Liver (tissue), 9 donors: ENCODE measurements around the gene KCNA10. TPM values are rescaled to one million over a fixed set of nuclear protein-coding genes. Genes with fewer than 3 reads are reported as not detected.

Experiments used
- DNase-seq: peaks from one replicate; pipeline ENCODE4 v3.0.0-alpha.2; 2017; ENCODE audit warnings: low spot score
- H3K27ac ChIP-seq, 2 donors: one replicate each; pipeline ENCODE4 v1.7.0; 2013; ENCODE audit warnings: inconsistent platforms in 2 of 2, low read length in 2 of 2, control low read depth in 1 of 2, low read depth in 1 of 2, mild to moderate bottlenecking in 1 of 2
- H3K27me3 ChIP-seq, 4 donors: one replicate each; pipeline versions ENCODE4 v1.6.1 to v1.7.0; 2013; ENCODE audit warnings: low read length in 3 of 4, inconsistent platforms in 1 of 4, mild to moderate bottlenecking in 1 of 4, moderate library complexity in 1 of 4; ENCODE audit not compliant: control insufficient read depth in 4 of 4, insufficient read depth in 4 of 4
- H3K36me3 ChIP-seq, 4 donors: one replicate each; pipeline versions ENCODE4 v1.6.1 to v1.7.0; 2013; ENCODE audit warnings: low read length in 3 of 4, mild to moderate bottlenecking in 3 of 4, low read depth in 1 of 4, moderate library complexity in 1 of 4; ENCODE audit not compliant: control insufficient read depth in 4 of 4, insufficient read depth in 3 of 4
- H3K4me1 ChIP-seq, 4 donors: one replicate each; pipeline versions ENCODE4 v1.6.1 to v1.7.0; 2013; ENCODE audit warnings: low read length in 3 of 4, mild to moderate bottlenecking in 3 of 4, moderate library complexity in 1 of 4; ENCODE audit not compliant: control insufficient read depth in 4 of 4, insufficient read depth in 4 of 4
- H3K4me3 ChIP-seq, 3 donors: one replicate each; pipeline versions ENCODE4 v1.6.1 to v1.7.0; 2013; ENCODE audit warnings: low read length in 3 of 3, control low read depth in 1 of 3, low read depth in 1 of 3, mild to moderate bottlenecking in 1 of 3
- H3K9ac ChIP-seq, 2 donors: one replicate each; pipeline ENCODE4 v1.7.0; 2013; ENCODE audit warnings: low read length in 2 of 2, mild to moderate bottlenecking in 2 of 2, moderate library complexity in 2 of 2, control low read depth in 1 of 2, low read depth in 1 of 2
- H3K9me3 ChIP-seq, 4 donors: one replicate each; pipeline versions ENCODE4 v1.6.1 to v1.7.0; 2013; ENCODE audit warnings: low read length in 3 of 4; ENCODE audit not compliant: control insufficient read depth in 4 of 4
- EGR1 ChIP-seq, 2 donors: IDR thresholded peaks; 2 replicates each; pipeline ENCODE4 v1.6.1; 2016 to 2018; ENCODE audit warnings: antibody characterized with exemption in 2 of 2, low read depth in 2 of 2
- FOXA1 ChIP-seq: IDR thresholded peaks from 2 replicates; pipeline ENCODE4 v1.6.1; 2016; ENCODE audit warnings: antibody characterized with exemption
- FOXA2 ChIP-seq: IDR thresholded peaks from 2 replicates; pipeline ENCODE4 v1.6.1; 2016; ENCODE audit warnings: antibody characterized with exemption
- GABPA ChIP-seq, 2 donors: IDR thresholded peaks in 1 of 2; conservative IDR thresholded peaks in 1 of 2; 2 replicates each; pipeline ENCODE4 v1.6.1; 2016; ENCODE audit warnings: antibody characterized with exemption in 2 of 2, mild to moderate bottlenecking in 1 of 2, moderate library complexity in 1 of 2
- HNF4A ChIP-seq, 2 donors: conservative IDR thresholded peaks; 2 replicates each; pipeline ENCODE4 v1.6.1; 2016; ENCODE audit warnings: antibody characterized with exemption in 2 of 2, mild to moderate bottlenecking in 2 of 2
- HNF4G ChIP-seq: IDR thresholded peaks from 2 replicates; pipeline ENCODE4 v1.6.1; 2016; ENCODE audit warnings: antibody characterized with exemption
- JUND ChIP-seq, 2 donors: IDR thresholded peaks; 2 replicates each; pipeline ENCODE4 v1.6.1; 2016; ENCODE audit warnings: antibody characterized with exemption in 2 of 2
- NR2F2 ChIP-seq: IDR thresholded peaks from 2 replicates; pipeline ENCODE4 v1.6.1; 2016; ENCODE audit warnings: antibody characterized with exemption
- RAD21 ChIP-seq, 2 donors: IDR thresholded peaks; 2 replicates each; pipeline ENCODE4 v1.6.1; 2016; ENCODE audit warnings: antibody characterized with exemption in 2 of 2, mild to moderate bottlenecking in 2 of 2
- RXRA ChIP-seq, 2 donors: IDR thresholded peaks; 2 replicates each; pipeline ENCODE4 v1.6.1; 2017 to 2018; ENCODE audit warnings: antibody characterized with exemption in 2 of 2, mild to moderate bottlenecking in 1 of 2
- SP1 ChIP-seq: IDR thresholded peaks from 2 replicates; pipeline ENCODE4 v1.6.1; 2018; ENCODE audit warnings: antibody characterized with exemption, mild to moderate bottlenecking
- TAF1 ChIP-seq: conservative IDR thresholded peaks from 2 replicates; pipeline ENCODE4 v1.6.1; 2016; ENCODE audit warnings: antibody characterized with exemption, mild to moderate bottlenecking
- YY1 ChIP-seq: IDR thresholded peaks from 2 replicates; pipeline ENCODE4 v1.6.1; 2016; ENCODE audit warnings: antibody characterized with exemption, mild to moderate bottlenecking
- WGBS: extraction: QIAGEN DNeasy Blood & Tissue Kit; methylation state at CpG from one replicate; pipeline ENCODE4 v1.1.7; 2013; 5-methylcytosine and 5-hydroxymethylcytosine counted together
- polyA plus RNA-seq, 2 donors: library from polyadenylated mRNA; stranded (reverse) in 1 of 2; unstranded in 1 of 2; fragments of 200-250 nt in 1 of 2; fragments of >200 nt in 1 of 2; fragmentation: Nextera tagmentation in 1 of 2; extraction: Ambion mirVana in 1 of 2; gene quantifications; one replicate each; pipeline versions ENCODE4 v1.2.1 to v1.2.3, GENCODE V29; 2013 to 2015
- total RNA-seq, 2 donors: library from RNA; depleted of rRNA; stranded (reverse); fragments of >200 nt; gene quantifications; one replicate each; pipeline ENCODE4 v1.2.3, GENCODE V29; 2014
- TF ChIP-seq, protein P1 (sequence below): fragments of 150-350 bp; IDR thresholded peaks from 2 replicates; pipeline ENCODE4 v1.5.1; 2017; ENCODE audit warnings: improper control_type of control experiment, low read depth, low read length; ENCODE audit not compliant: missing input control
- TF ChIP-seq, protein P2 (sequence below): IDR thresholded peaks from 2 replicates; pipeline ENCODE4 v1.6.1; 2016; ENCODE audit warnings: antibody characterized with exemption
- TF ChIP-seq, protein P3 (sequence below): IDR thresholded peaks from 2 replicates; pipeline ENCODE4 v1.6.1; 2016; ENCODE audit warnings: antibody characterized with exemption, mild to moderate bottlenecking
- TF ChIP-seq, protein P4 (sequence below): IDR thresholded peaks from 2 replicates; pipeline ENCODE4 v1.6.1; 2016; ENCODE audit warnings: antibody characterized with exemption
- TF ChIP-seq, protein P5 (sequence below): IDR thresholded peaks from 2 replicates; pipeline ENCODE4 v1.6.1; 2016; ENCODE audit warnings: antibody characterized with exemption
- donor health status: healthy.
- donor health status: healthy.
- donor health status: healthy.
- donor health status: healthy.
- donor health status: healthy.

Gene KCNA10
- total and polyA plus RNA-seq, 4 donors: not detected

DNA sequence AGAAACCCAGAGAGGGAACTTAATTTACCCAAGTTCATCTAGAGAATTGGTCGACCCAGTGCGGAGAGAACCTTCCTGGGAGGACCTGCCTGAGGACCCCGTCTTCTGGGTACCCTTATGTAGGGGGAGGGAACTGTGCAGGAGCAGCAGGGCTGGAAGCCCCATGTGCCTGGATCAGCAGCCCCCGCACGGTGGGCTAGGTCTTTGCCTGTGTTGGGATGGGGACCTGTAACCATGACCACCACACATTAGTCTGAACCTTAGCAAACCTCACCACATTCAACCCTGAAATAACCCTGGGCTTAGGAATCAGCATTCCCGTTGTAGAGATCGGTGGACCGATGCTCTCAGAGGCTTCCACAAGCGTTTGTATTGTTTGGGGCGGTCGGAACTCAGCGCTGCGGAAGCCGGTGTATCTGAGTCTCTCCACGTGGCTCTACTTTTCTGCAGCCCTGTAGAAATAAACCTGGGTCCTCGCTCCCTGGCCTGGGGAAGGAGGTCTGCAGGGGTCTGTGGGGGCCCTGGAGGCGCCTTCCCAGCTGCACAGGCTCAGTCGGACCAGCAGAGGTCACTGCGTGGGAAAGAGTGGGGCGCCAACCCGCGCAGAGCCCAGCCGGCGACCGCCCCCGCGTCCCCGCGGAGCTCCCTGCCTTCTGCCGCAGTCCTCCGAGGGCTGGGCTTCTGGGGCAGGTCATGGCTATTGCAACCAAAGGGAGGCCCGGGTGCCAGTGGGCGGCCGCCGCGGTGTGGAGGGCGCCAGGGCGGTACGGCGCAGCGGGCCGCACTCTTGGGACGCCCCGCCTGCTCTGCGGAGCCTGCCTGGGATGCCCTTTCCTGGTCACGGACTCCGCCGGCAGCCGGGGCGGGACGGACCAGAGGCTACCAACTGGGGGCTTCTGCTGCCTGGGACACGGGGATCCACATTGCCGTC lies 36.2 kb upstream of the KCNA10 start:
- Histone ChIP-seq H3K4me1 (peaks cover 0 to 5% (median under 1%) of the 10 kb centered on the region in 4 donors), H3K9me3 (no peaks in the 10 kb centered on the region), H3K27me3 (peaks cover 4 to 6% (median 5%) of the 10 kb centered on the region in 4 donors), H3K36me3 (no peaks in the 10 kb centered on the region), H3K27ac (no peak overlapping the region), H3K4me3 (peak overlapping the region in 2 of 3 donors; percentile 5 to 45), H3K9ac (no peak overlapping the region)
- TF ChIP-seq RAD21 (IDR thresholded peaks at IDR 0.05): peak; percentile 33 to 68
- TF ChIP-seq, protein P1, sequence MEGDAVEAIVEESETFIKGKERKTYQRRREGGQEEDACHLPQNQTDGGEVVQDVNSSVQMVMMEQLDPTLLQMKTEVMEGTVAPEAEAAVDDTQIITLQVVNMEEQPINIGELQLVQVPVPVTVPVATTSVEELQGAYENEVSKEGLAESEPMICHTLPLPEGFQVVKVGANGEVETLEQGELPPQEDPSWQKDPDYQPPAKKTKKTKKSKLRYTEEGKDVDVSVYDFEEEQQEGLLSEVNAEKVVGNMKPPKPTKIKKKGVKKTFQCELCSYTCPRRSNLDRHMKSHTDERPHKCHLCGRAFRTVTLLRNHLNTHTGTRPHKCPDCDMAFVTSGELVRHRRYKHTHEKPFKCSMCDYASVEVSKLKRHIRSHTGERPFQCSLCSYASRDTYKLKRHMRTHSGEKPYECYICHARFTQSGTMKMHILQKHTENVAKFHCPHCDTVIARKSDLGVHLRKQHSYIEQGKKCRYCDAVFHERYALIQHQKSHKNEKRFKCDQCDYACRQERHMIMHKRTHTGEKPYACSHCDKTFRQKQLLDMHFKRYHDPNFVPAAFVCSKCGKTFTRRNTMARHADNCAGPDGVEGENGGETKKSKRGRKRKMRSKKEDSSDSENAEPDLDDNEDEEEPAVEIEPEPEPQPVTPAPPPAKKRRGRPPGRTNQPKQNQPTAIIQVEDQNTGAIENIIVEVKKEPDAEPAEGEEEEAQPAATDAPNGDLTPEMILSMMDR: peak; percentile 55
- TF ChIP-seq HNF4A (conservative IDR thresholded peaks at IDR 0.05): no peak
- peak; percentile 71 to 79 for TF ChIP-seq EGR1 (IDR thresholded peaks at IDR 0.05; ENCODE audit: low read depth in 2 of 2)
- 11% methylated on average over 53 of the region's 53 CpGs for WGBS
- peak; percentile 46 for DNase-seq

DNA sequence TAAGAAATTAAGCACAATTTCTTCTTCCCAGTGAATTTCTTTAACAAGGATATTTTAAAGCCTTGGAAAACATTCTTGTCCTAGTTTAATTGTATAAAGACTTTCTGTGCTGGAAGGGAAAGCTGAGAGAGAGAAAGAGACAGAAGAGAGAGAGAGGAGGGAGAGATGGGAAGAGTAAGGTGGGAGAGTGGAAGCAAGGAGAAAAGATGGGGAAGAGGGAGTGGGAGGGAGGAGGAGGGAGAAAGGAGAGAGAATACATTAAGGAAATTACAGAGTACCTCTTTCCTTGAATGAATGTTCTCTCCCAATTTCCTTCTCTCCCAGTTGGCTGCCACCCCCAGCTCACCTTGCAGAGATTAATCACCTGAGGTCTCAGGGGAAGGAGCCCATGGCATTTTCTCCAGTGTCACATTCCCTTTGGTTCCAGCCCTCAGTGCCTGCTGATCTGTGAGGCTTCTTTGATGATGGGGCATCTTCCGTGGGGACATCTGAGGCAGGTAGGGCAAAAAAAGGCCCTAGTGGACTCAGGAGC lies 32.4 kb upstream of the KCNA10 start:
- H3K27ac ChIP-seq: no peak overlapping the region
- no peak overlapping the region for H3K4me3 ChIP-seq
- no peak for TF ChIP-seq RAD21 (IDR thresholded peaks at IDR 0.05)
- no peak for TF ChIP-seq JUND (IDR thresholded peaks at IDR 0.05)
- TF ChIP-seq HNF4A (conservative IDR thresholded peaks at IDR 0.05): no peak
- TF ChIP-seq, protein P1: no peak
- no peak for TF ChIP-seq FOXA1
- TF ChIP-seq, protein P2, sequence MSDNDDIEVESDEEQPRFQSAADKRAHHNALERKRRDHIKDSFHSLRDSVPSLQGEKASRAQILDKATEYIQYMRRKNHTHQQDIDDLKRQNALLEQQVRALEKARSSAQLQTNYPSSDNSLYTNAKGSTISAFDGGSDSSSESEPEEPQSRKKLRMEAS: no peak
- no peak for TF ChIP-seq FOXA2
- TF ChIP-seq HNF4G: no peak
- TF ChIP-seq SP1: no peak
- no peak for TF ChIP-seq TAF1
- no peak for TF ChIP-seq GABPA (IDR thresholded peaks at IDR 0.05 in 1 of 2, conservative IDR thresholded peaks at IDR 0.05 in 1 of 2)
- TF ChIP-seq, protein P3, sequence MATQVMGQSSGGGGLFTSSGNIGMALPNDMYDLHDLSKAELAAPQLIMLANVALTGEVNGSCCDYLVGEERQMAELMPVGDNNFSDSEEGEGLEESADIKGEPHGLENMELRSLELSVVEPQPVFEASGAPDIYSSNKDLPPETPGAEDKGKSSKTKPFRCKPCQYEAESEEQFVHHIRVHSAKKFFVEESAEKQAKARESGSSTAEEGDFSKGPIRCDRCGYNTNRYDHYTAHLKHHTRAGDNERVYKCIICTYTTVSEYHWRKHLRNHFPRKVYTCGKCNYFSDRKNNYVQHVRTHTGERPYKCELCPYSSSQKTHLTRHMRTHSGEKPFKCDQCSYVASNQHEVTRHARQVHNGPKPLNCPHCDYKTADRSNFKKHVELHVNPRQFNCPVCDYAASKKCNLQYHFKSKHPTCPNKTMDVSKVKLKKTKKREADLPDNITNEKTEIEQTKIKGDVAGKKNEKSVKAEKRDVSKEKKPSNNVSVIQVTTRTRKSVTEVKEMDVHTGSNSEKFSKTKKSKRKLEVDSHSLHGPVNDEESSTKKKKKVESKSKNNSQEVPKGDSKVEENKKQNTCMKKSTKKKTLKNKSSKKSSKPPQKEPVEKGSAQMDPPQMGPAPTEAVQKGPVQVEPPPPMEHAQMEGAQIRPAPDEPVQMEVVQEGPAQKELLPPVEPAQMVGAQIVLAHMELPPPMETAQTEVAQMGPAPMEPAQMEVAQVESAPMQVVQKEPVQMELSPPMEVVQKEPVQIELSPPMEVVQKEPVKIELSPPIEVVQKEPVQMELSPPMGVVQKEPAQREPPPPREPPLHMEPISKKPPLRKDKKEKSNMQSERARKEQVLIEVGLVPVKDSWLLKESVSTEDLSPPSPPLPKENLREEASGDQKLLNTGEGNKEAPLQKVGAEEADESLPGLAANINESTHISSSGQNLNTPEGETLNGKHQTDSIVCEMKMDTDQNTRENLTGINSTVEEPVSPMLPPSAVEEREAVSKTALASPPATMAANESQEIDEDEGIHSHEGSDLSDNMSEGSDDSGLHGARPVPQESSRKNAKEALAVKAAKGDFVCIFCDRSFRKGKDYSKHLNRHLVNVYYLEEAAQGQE: no peak
- TF ChIP-seq EGR1 (IDR thresholded peaks at IDR 0.05; ENCODE audit: low read depth in 2 of 2): no peak
- no peak for TF ChIP-seq RXRA (IDR thresholded peaks at IDR 0.05)
- TF ChIP-seq NR2F2: no peak
- TF ChIP-seq, protein P4, sequence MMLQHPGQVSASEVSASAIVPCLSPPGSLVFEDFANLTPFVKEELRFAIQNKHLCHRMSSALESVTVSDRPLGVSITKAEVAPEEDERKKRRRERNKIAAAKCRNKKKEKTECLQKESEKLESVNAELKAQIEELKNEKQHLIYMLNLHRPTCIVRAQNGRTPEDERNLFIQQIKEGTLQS: no peak
- no peak for TF ChIP-seq YY1
- TF ChIP-seq, protein P5, sequence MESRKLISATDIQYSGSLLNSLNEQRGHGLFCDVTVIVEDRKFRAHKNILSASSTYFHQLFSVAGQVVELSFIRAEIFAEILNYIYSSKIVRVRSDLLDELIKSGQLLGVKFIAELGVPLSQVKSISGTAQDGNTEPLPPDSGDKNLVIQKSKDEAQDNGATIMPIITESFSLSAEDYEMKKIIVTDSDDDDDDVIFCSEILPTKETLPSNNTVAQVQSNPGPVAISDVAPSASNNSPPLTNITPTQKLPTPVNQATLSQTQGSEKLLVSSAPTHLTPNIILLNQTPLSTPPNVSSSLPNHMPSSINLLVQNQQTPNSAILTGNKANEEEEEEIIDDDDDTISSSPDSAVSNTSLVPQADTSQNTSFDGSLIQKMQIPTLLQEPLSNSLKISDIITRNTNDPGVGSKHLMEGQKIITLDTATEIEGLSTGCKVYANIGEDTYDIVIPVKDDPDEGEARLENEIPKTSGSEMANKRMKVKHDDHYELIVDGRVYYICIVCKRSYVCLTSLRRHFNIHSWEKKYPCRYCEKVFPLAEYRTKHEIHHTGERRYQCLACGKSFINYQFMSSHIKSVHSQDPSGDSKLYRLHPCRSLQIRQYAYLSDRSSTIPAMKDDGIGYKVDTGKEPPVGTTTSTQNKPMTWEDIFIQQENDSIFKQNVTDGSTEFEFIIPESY: no peak
- peaks cover 0 to 5% (median under 1%) of the 10 kb centered on the region in 4 donors for H3K4me1 ChIP-seq
- no peak overlapping the region for H3K9ac ChIP-seq
- no peaks in the 10 kb centered on the region for H3K36me3 ChIP-seq
- WGBS: 72% methylated on average over 1 of the region's 1 CpG
- no peak for DNase-seq
- H3K27me3 ChIP-seq: peaks cover 4 to 6% (median 5%) of the 10 kb centered on the region in 4 donors
- H3K9me3 ChIP-seq: no peaks in the 10 kb centered on the region
